AG04450 (cell line): ENCODE results near the gene FADS6. TPM values are rescaled to one million over a fixed set of nuclear protein-coding genes. Genes with fewer than 3 reads are reported as not detected.

Experiments used
- CTCF ChIA-PET: fragments of 300-600, 350-600 bp; formaldehyde crosslinking; extraction: SDS; loops from one replicate; lab custom pipeline; 2022; ENCODE audit warnings: antibody characterized with exemption, inconsistent platforms; lab: Charles Lee
- POLR2A ChIA-PET: fragments of 350-600 bp; formaldehyde crosslinking; extraction: SDS; loops from one replicate; lab custom pipeline; 2021; ENCODE audit warnings: antibody characterized with exemption, inconsistent platforms; lab: Yijun Ruan, JAX
- DNase-seq: peaks from one replicate; pipeline ENCODE4 v3.0.0-alpha.2; 2011; ENCODE audit warnings: low read depth, low spot score
- H3K27ac ChIP-seq: one replicate; pipeline ENCODE4 v1.5.1; 2012; ENCODE audit warnings: low read depth, low read length, control low read depth
- H3K27me3 ChIP-seq: one replicate; pipeline ENCODE4 v1.6.0; 2012; ENCODE audit warnings: low read length; ENCODE audit not compliant: control insufficient read depth, insufficient read depth
- H3K4me3 ChIP-seq: 2 replicates; pipeline ENCODE4 v1.5.1; 2011; ENCODE audit warnings: mild to moderate bottlenecking, low read depth, low read length, control low read depth
- H3K9me3 ChIP-seq: 2 replicates; pipeline ENCODE4 v1.5.1; 2012; ENCODE audit warnings: low read length; ENCODE audit not compliant: control insufficient read depth, insufficient read depth
- CTCF ChIP-seq: IDR thresholded peaks from 2 replicates; pipeline ENCODE4 v1.5.1; 2011; ENCODE audit warnings: low read depth, low read length, control low read depth, inconsistent platforms
- polyA plus RNA-seq: library from polyadenylated mRNA; depleted of rRNA; stranded (reverse); fragments of >200 nt; gene quantifications from 2 replicates; pipeline ENCODE4 v1.2.3, GENCODE V29; 2011

The FADS6 gene
- polyA plus RNA-seq, 1 experiment: not detected

- ChIA-PET POLR2A (no interaction called here), CTCF (interaction anchor here (1.6 kb wide), 1 partner anchor 130 kb away, joined by 5 read pairs; no protein-coding TSS in a partner anchor)
- Histone ChIP-seq H3K27me3 (peaks cover 71% of the 10 kb centered on the region), H3K9me3 (no peaks in the 10 kb centered on the region; the same call in 1 of the 2 replicates), H3K27ac (no peak overlapping the region), H3K4me3 (no peak overlapping the region)
- no peak for DNase-seq
- TF ChIP-seq CTCF: no peak
Measured at GRCh38 chr17:74921026-74921681, 27.7 kb upstream of the FADS6 start.

- ChIA-PET POLR2A (no interaction called here), CTCF (interaction anchor here (1.6 kb wide), 1 partner anchor 129 kb away, joined by 5 read pairs; no protein-coding TSS in a partner anchor)
- TF ChIP-seq CTCF: no peak
- H3K27ac ChIP-seq: no peak overlapping the region
- no peak for DNase-seq
- H3K4me3 ChIP-seq: no peak overlapping the region
- H3K27me3 ChIP-seq: peaks cover 68% of the 10 kb centered on the region
- H3K9me3 ChIP-seq: no peaks in the 10 kb centered on the region; the same call in 1 of the 2 replicates
Measured at GRCh38 chr17:74920642-74921025, 27.2 kb upstream of the FADS6 start.

- no peak overlapping the region for H3K4me3 ChIP-seq
- DNase-seq: no peak
- ChIA-PET POLR2A (no interaction called here), CTCF (interaction anchor here (1.6 kb wide), 1 partner anchor 129 kb away, joined by 5 read pairs; no protein-coding TSS in a partner anchor)
- H3K27ac ChIP-seq: no peak overlapping the region
- TF ChIP-seq CTCF: no peak
- H3K9me3 ChIP-seq: no peaks in the 10 kb centered on the region; the same call in 1 of the 2 replicates
- peaks cover 66% of the 10 kb centered on the region for H3K27me3 ChIP-seq
Measured at GRCh38 chr17:74920306-74920620, 26.8 kb upstream of the FADS6 start.

- Histone ChIP-seq H3K27me3 (peaks cover 64% of the 10 kb centered on the region), H3K9me3 (no peaks in the 10 kb centered on the region; the same call in 1 of the 2 replicates), H3K27ac (no peak overlapping the region), H3K4me3 (no peak overlapping the region)
- TF ChIP-seq CTCF: peak; percentile 41
- ChIA-PET POLR2A (no interaction called here), CTCF (interaction anchor here (0.6 to 1.8 kb wide), 5 partner anchors 36 to 128 kb away, joined by 3 to 7 read pairs (median 5); no protein-coding TSS in a partner anchor)
- no peak for DNase-seq
Measured at GRCh38 chr17:74919440-74920305, 26.2 kb upstream of the FADS6 start.
